22Rv1 (cell line): ENCODE measurements around the gene RABL6.
"Not testable (repeated sequence)": the region's sequence is repeated elsewhere in the genome, so short reads cannot be mapped to it uniquely, and the experiment has no call there.

Experiments used
- ZFX ChIP-seq: fragments of 450-650 bp; IDR thresholded peaks from 2 replicates; pipeline ENCODE4 v1.6.1; 2017; ENCODE audit warnings: antibody characterized with exemption, borderline replicate concordance
- TF ChIP-seq, protein P1 (sequence below): fragments of 450-650 bp; IDR thresholded peaks from 2 replicates; pipeline ENCODE4 v1.5.1; 2017; ENCODE audit warnings: mild to moderate bottlenecking

DNA sequence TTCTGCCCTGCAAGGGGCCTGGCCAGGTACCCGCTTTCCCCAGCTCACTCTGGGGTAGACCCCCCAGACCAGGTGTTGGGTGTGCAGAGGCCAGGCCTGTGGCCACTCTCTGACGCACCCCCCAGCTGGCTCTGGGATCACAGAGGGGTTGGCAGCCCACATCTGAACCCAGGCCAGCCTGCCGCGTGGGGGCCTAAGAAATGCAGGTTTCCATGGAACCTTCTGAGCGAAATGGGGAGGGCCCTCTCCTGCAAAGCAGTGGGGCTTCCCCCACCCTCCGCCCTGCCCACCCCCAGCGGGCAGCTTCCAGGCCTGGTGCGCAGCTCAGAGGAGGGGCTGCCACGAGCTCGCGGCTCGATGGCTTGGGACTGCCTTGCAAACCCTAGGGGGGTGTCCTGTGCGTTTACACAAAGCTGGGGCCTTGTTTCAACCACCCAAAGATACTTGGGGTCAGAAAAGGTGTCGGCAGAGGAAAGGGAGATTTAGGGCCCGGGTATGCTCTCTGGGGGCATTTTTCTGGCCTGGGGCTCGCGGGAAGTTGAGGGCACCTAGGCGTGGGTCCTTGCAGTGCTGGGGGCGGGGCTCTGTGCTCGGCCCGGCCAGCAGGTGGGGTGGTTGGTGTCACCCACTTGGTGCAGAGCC, 35.5 kb downstream of the RABL6 start:
- TF ChIP-seq, protein P1, sequence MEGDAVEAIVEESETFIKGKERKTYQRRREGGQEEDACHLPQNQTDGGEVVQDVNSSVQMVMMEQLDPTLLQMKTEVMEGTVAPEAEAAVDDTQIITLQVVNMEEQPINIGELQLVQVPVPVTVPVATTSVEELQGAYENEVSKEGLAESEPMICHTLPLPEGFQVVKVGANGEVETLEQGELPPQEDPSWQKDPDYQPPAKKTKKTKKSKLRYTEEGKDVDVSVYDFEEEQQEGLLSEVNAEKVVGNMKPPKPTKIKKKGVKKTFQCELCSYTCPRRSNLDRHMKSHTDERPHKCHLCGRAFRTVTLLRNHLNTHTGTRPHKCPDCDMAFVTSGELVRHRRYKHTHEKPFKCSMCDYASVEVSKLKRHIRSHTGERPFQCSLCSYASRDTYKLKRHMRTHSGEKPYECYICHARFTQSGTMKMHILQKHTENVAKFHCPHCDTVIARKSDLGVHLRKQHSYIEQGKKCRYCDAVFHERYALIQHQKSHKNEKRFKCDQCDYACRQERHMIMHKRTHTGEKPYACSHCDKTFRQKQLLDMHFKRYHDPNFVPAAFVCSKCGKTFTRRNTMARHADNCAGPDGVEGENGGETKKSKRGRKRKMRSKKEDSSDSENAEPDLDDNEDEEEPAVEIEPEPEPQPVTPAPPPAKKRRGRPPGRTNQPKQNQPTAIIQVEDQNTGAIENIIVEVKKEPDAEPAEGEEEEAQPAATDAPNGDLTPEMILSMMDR = not testable (repeated sequence)
- not testable (repeated sequence) for TF ChIP-seq ZFX
